MM.1S (cell line): ENCODE data around the gene DTNB.

Experiments
- DNase-seq: peaks from one replicate; pipeline ENCODE4 v3.0.0-alpha.2; 2015
- H2AFZ ChIP-seq: fragments of 300-600 bp; sonication (generic); 2 replicates; pipeline ENCODE4 v1.6.0; 2016; ENCODE audit warnings: antibody characterized with exemption, low read length
- H3F3A ChIP-seq: fragments of 300-600 bp; sonication (generic); 2 replicates; pipeline ENCODE4 v1.6.1; 2016; ENCODE audit warnings: mild to moderate bottlenecking, antibody characterized with exemption, low read length, moderate library complexity, mixed read lengths; ENCODE audit not compliant: insufficient read depth
- H3K27ac ChIP-seq: fragments of 300-600 bp; sonication (generic); 2 replicates; pipeline ENCODE4 v1.5.1; 2016; ENCODE audit warnings: mild to moderate bottlenecking, low read length
- H3K27me3 ChIP-seq: fragments of 300-600 bp; sonication (generic); replicated peaks from 2 replicates; pipeline ENCODE4 v1.6.0; 2016; ENCODE audit warnings: low read length; ENCODE audit not compliant: insufficient read depth
- H3K36me3 ChIP-seq: fragments of 300-600 bp; sonication (generic); replicated peaks from 2 replicates; pipeline ENCODE4 v1.6.1; 2016; ENCODE audit warnings: mild to moderate bottlenecking, low read length, mixed read lengths; ENCODE audit not compliant: insufficient read depth
- H3K4me1 ChIP-seq: fragments of 300-600 bp; sonication (generic); 2 replicates; pipeline ENCODE4 v1.6.1; 2016; ENCODE audit warnings: low read length, mixed read lengths
- H3K4me2 ChIP-seq: fragments of 300-600 bp; sonication (generic); 2 replicates; pipeline ENCODE4 v1.6.0; 2016; ENCODE audit warnings: low read depth, low read length
- H3K4me3 ChIP-seq: fragments of 300-600 bp; sonication (generic); 2 replicates; pipeline ENCODE4 v1.5.1; 2016; ENCODE audit warnings: low read length, mixed read lengths
- H3K79me2 ChIP-seq: fragments of 300-600 bp; sonication (generic); 2 replicates; pipeline ENCODE4 v1.6.1; 2016; ENCODE audit warnings: mixed run types, low read length, mixed read lengths
- H3K9ac ChIP-seq: fragments of 300-600 bp; sonication (generic); 2 replicates; pipeline ENCODE4 v1.6.1; 2016; ENCODE audit warnings: low read length, mixed read lengths
- H3K9me2 ChIP-seq: fragments of 300-600 bp; sonication (generic); replicated peaks from 2 replicates; pipeline ENCODE4 v1.6.1; 2016; ENCODE audit warnings: mild to moderate bottlenecking, low read length, mixed read lengths; ENCODE audit not compliant: insufficient read depth
- H3K9me3 ChIP-seq: fragments of 300-600 bp; sonication (generic); replicated peaks from 2 replicates; pipeline ENCODE4 v1.6.1; 2016; ENCODE audit warnings: mild to moderate bottlenecking, low read length, mixed read lengths; ENCODE audit not compliant: insufficient read depth
- H4K20me1 ChIP-seq: fragments of 300-600 bp; sonication (generic); 2 replicates; pipeline ENCODE4 v1.6.1; 2016; ENCODE audit warnings: mild to moderate bottlenecking, low read length, moderate library complexity, mixed read lengths; ENCODE audit not compliant: insufficient read depth
- EZH2 ChIP-seq: fragments of 300-600 bp; sonication (generic); optimal IDR thresholded peaks from 2 replicates; pipeline ENCODE3; 2017; ENCODE audit warnings: low read depth, mild to moderate bottlenecking, antibody characterized with exemption, low read length, mixed read lengths
- EZH2phosphoT487 ChIP-seq: fragments of 300-600 bp; sonication (generic); IDR thresholded peaks from 2 replicates; pipeline ENCODE4 v1.6.1; 2018; ENCODE audit warnings: antibody characterized with exemption, low read length
- TF ChIP-seq, protein P1 (sequence below): fragments of 300-600 bp; sonication (generic); IDR thresholded peaks from 2 replicates; pipeline ENCODE4 v1.5.1; 2016; ENCODE audit warnings: antibody characterized with exemption, low read length, mixed read lengths

The DTNB gene

DNA sequence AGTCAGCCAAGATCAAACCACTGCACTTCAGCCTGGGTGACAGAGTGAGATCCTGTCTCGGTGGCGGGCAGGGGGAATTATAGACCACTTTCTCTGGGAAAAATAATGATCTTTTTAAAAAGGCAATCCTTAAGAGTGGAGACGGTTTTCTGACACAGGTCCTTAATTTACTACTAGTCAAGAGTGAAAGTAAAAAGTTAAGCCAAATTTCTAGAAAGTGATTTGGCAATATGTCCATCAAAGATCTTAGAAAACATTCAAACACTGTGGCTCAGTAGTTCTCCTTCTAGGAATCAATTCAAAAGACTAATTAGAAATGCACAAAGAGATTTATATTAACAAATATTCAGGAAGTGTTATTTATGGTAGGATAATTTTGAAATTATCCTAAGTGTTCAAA, 183.2 kb downstream of the DTNB start:
- Histone ChIP-seq H3K27me3 (no peaks in the 10 kb centered on the region), H3F3A (no peaks in the 10 kb centered on the region), H3K9ac (no peak overlapping the region), H3K4me1 (no peaks in the 10 kb centered on the region), H4K20me1 (no peaks in the 10 kb centered on the region), H3K9me2 (no peaks in the 10 kb centered on the region), H3K4me3 (no peak overlapping the region), H3K79me2 (no peaks in the 10 kb centered on the region), H3K9me3 (no peaks in the 10 kb centered on the region), H3K4me2 (no peak overlapping the region), H2AFZ (no peak overlapping the region), H3K27ac (no peak overlapping the region), H3K36me3 (no peaks in the 10 kb centered on the region)
- no peak for TF ChIP-seq EZH2
- TF ChIP-seq EZH2phosphoT487, result no peak
- TF ChIP-seq, protein P1, sequence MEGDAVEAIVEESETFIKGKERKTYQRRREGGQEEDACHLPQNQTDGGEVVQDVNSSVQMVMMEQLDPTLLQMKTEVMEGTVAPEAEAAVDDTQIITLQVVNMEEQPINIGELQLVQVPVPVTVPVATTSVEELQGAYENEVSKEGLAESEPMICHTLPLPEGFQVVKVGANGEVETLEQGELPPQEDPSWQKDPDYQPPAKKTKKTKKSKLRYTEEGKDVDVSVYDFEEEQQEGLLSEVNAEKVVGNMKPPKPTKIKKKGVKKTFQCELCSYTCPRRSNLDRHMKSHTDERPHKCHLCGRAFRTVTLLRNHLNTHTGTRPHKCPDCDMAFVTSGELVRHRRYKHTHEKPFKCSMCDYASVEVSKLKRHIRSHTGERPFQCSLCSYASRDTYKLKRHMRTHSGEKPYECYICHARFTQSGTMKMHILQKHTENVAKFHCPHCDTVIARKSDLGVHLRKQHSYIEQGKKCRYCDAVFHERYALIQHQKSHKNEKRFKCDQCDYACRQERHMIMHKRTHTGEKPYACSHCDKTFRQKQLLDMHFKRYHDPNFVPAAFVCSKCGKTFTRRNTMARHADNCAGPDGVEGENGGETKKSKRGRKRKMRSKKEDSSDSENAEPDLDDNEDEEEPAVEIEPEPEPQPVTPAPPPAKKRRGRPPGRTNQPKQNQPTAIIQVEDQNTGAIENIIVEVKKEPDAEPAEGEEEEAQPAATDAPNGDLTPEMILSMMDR, result no peak
- DNase-seq, result no peak

DNA sequence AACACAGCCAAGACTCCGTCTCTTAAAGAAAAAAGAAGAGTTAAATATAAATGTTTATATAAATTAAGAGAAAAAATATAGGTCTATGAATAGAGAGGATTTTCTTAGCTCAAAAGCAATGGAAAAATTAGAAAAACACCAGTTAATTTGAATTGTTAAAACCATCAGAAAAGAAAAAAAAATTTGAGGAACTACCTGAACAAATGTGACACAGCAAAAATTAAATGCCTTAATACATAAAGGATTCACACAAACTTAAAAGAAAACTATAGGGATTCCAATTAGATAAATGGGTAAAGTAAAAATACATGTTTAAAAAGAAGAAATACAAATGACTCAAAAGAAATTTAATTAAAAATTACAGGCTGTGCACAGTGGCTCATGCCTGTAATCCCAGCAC, 183.7 kb downstream of the DTNB start:
- Histone ChIP-seq H3K9me3 (no peaks in the 10 kb centered on the region), H3K27ac (no peak overlapping the region), H3K4me2 (no peak overlapping the region), H3K4me1 (peaks cover 3% of the 10 kb centered on the region), H3K9me2 (no peaks in the 10 kb centered on the region), H3F3A (0 out of 2 replicates have a peak, but pooled peaks cover 2% of the 10 kb centered on the region), H4K20me1 (no peaks in the 10 kb centered on the region), H3K36me3 (no peaks in the 10 kb centered on the region), H3K79me2 (no peaks in the 10 kb centered on the region), H3K9ac (no peak overlapping the region), H3K27me3 (no peaks in the 10 kb centered on the region), H2AFZ (no peak overlapping the region), H3K4me3 (no peak overlapping the region)
- no peak for TF ChIP-seq EZH2
- TF ChIP-seq, protein P1, result no peak
- no peak for TF ChIP-seq EZH2phosphoT487
- no peak for DNase-seq

DNA sequence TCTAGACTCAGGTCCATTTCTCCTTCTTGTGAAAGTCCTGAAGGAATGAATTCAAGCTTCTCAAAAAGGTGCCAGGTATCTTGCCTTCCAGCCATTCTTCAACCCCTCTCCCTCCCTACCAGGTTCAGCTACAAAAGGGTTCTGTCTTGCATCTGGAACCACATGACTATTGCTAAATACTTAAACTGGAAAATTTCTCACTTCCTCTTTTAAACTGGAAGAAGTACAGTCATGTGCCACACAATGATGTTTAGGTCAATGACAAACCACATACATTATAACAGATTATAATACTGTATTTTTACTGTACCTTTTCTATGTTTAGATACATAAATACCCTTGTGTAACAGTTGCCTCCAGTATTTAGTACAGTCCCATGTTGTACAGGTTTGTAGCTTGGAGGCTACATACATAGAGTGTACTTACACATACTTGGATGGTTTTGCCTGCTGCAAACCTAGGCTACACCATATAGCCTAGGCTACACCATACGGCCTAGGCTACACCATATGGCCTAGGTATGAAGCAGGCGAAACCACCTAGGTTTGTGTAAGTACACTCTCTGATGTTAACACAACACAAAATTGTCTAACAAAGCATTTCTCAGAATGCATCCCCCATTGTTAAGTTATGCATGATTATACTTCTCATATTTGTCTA, 189.6 kb downstream of the DTNB start:
- Histone ChIP-seq H3K79me2 (no peaks in the 10 kb centered on the region), H3K4me2 (peak overlapping the region; percentile 19; the same call in 1 of the 2 replicates), H3K4me1 (peaks cover 24% of the 10 kb centered on the region), H3K4me3 (no peak overlapping the region), H3K27ac (peak overlapping the region; percentile 64), H3K36me3 (no peaks in the 10 kb centered on the region), H3K27me3 (no peaks in the 10 kb centered on the region), H3K9ac (no peak overlapping the region), H3F3A (peaks cover 12% of the 10 kb centered on the region; the same call in 1 of the 2 replicates), H3K9me2 (no peaks in the 10 kb centered on the region), H2AFZ (no peak overlapping the region), H4K20me1 (no peaks in the 10 kb centered on the region), H3K9me3 (no peaks in the 10 kb centered on the region)
- peak; percentile 35 for DNase-seq
- TF ChIP-seq EZH2phosphoT487 (no peak), EZH2 (no peak)
- TF ChIP-seq, protein P1, result no peak
